ENCODE data around the gene SYT8.

GRCh38 chr11:1858154-1858553 lies 23.4 kb downstream of the SYT8 start:
- TF ChIP-seq CTCF (IDR thresholded peaks at IDR 0.05; ENCODE audit: low read length) (no peak), EZH2phosphoT487 (IDR thresholded peaks at IDR 0.05; ENCODE audit: low read length) (no peak)

Measured in MM.1S (cell line).